Ishikawa (cell line): ENCODE measurements around the gene ARMC9.

Experiments
- CEBPB ChIP-seq: IDR thresholded peaks from 2 replicates; pipeline ENCODE4 v1.6.1; 2012
- EGR1 ChIP-seq: IDR thresholded peaks from 2 replicates; pipeline ENCODE4 v1.6.1; 2012
- EP300 ChIP-seq: IDR thresholded peaks from 2 replicates; pipeline ENCODE4 v1.6.1; 2012; ENCODE audit warnings: borderline replicate concordance
- FOXM1 ChIP-seq: IDR thresholded peaks from 2 replicates; pipeline ENCODE4 v1.6.1; 2012; ENCODE audit warnings: low read depth, borderline replicate concordance
- MAX ChIP-seq: IDR thresholded peaks from 2 replicates; pipeline ENCODE4 v1.6.1; 2012
- RAD21 ChIP-seq: IDR thresholded peaks from 2 replicates; pipeline ENCODE4 v1.6.1; 2012; ENCODE audit warnings: low read depth
- REST ChIP-seq: IDR thresholded peaks from 2 replicates; pipeline ENCODE4 v1.6.1; 2012; ENCODE audit warnings: low read depth, mild to moderate bottlenecking
- USF1 ChIP-seq: IDR thresholded peaks from 2 replicates; pipeline ENCODE4 v1.6.1; 2012
- YY1 ChIP-seq: IDR thresholded peaks from 2 replicates; pipeline ENCODE4 v1.6.1; 2012; ENCODE audit warnings: low read depth

DNA sequence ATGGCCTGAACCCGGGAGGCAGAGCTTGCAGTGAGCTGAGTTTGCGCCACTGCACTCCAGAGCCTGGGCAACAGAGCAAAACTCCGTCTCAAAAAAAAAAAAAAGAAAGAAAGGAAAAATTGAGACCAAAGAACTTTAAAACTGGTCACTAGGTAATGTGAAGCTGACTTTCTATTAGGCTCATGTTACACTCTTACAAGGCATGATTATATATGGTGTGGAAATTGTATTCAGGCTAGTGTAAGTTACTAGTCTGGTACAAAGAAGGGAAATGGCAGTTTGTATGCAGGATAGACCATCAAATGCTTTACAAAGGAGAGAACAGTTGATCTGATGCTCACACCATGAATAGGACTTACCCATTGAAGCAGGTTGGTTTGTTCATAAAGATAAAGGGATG is 35.4 kb upstream of the ARMC9 start:
- TF ChIP-seq EP300 (no peak), YY1 (no peak), FOXM1 (no peak), EGR1 (no peak), RAD21 (no peak), REST (no peak), MAX (no peak), CEBPB (no peak), USF1 (no peak)
